Left ventricle myocardium inferior (tissue), 1 donor: ENCODE measurements around the gene ADCY7. TPM values are rescaled to one million over a fixed set of nuclear protein-coding genes. Genes with fewer than 3 reads are reported as not detected.
"Not testable (repeated sequence)": the region's sequence is repeated elsewhere in the genome, so short reads cannot be mapped to it uniquely, and the experiment has no call there.

Experiments
- DNase-seq: peaks from one replicate; pipeline ENCODE4 v3.0.0-alpha.2; 2020
- H3K27ac ChIP-seq: fragments of 200-600 bp; replicated peaks from 2 replicates; pipeline ENCODE4 v1.8.0; 2021
- H3K27me3 ChIP-seq: fragments of 200-600 bp; 2 replicates; pipeline ENCODE4 v1.8.0; 2021; ENCODE audit warnings: low read depth
- H3K36me3 ChIP-seq: fragments of 200-600 bp; 2 replicates; pipeline ENCODE4 v1.8.0; 2021
- H3K4me1 ChIP-seq: fragments of 200-600 bp; 2 replicates; pipeline ENCODE4 v1.8.0; 2021
- H3K4me3 ChIP-seq: fragments of 200-600 bp; 2 replicates; pipeline ENCODE4 v1.8.0; 2021; ENCODE audit warnings: mild to moderate bottlenecking, moderate library complexity
- H3K9me3 ChIP-seq: fragments of 200-600 bp; replicated peaks from 2 replicates; pipeline ENCODE4 v1.8.0; 2021
- CTCF ChIP-seq: fragments of 200-600 bp; IDR thresholded peaks from 2 replicates; pipeline ENCODE4 v1.8.0; 2021; ENCODE audit warnings: antibody characterized with exemption, mild to moderate bottlenecking, borderline replicate concordance
- intact Hi-C: fragments of 100-400 bp; cut with micrococcal nuclease; formaldehyde crosslinking; loops from one replicate; pipeline ENCODE4 v1.11.0; 2022
- total RNA-seq: library from RNA; stranded (reverse); fragmentation: NEBNext Ultra II Directional; extraction: Animal tissue kit (Norgen Biotek cat#: 25700); gene quantifications from one replicate; pipeline ENCODE4 v1.2.1, GENCODE V29; 2021
- donor health status: DM: no; HTN: yes; CAD: no; lungs with severe emphysema.

ADCY7 gene
- total RNA-seq, 1 donor from 2014 or later: 9.7 TPM

- Histone ChIP-seq H3K27me3 (no peaks in the 10 kb centered on the region), H3K9me3 (no peaks in the 10 kb centered on the region), H3K4me1 (peaks cover 11% of the 10 kb centered on the region), H3K4me3 (no peak overlapping the region), H3K36me3 (peaks cover 51% of the 10 kb centered on the region), H3K27ac (no peak overlapping the region)
- TF ChIP-seq CTCF: no peak
- no peak for DNase-seq
- intact Hi-C loops: no loop called here
Observed at GRCh38 chr16:50334106-50334975, 68.0 kb downstream of the ADCY7 start.

GRCh38 chr16:50335196-50335958 is 69.0 kb downstream of the ADCY7 start:
- no peak for DNase-seq
- Histone ChIP-seq H3K4me3 (no peak overlapping the region), H3K27ac (no peak overlapping the region), H3K9me3 (no peaks in the 10 kb centered on the region), H3K36me3 (peaks cover 54% of the 10 kb centered on the region), H3K27me3 (no peaks in the 10 kb centered on the region), H3K4me1 (peaks cover 3% of the 10 kb centered on the region)
- no peak for TF ChIP-seq CTCF
- intact Hi-C loops: no loop called here

- TF ChIP-seq CTCF: no peak
- no peaks in the 10 kb centered on the region for H3K27me3 ChIP-seq
- H3K36me3 ChIP-seq: peaks cover 58% of the 10 kb centered on the region
- no peak overlapping the region for H3K4me3 ChIP-seq
- intact Hi-C loops: no loop called here
- peaks cover 3% of the 10 kb centered on the region for H3K4me1 ChIP-seq
- no peak overlapping the region for H3K27ac ChIP-seq
- no peak for DNase-seq
- no peaks in the 10 kb centered on the region for H3K9me3 ChIP-seq
Observed at GRCh38 chr16:50336884-50337283, 70.5 kb downstream of the ADCY7 start.

- Histone ChIP-seq H3K9me3 (no peaks in the 10 kb centered on the region), H3K27ac (no peak overlapping the region), H3K36me3 (peaks cover 62% of the 10 kb centered on the region), H3K27me3 (no peaks in the 10 kb centered on the region), H3K4me1 (peaks cover 3% of the 10 kb centered on the region), H3K4me3 (no peak overlapping the region)
- DNase-seq: no peak
- no peak for TF ChIP-seq CTCF
- intact Hi-C loops: no loop called here
Observed at GRCh38 chr16:50338371-50339231, 72.2 kb downstream of the ADCY7 start.

- Histone ChIP-seq H3K27me3 (no peaks in the 10 kb centered on the region), H3K27ac (no peak overlapping the region), H3K36me3 (peaks cover 53% of the 10 kb centered on the region), H3K9me3 (no peaks in the 10 kb centered on the region), H3K4me1 (peaks cover 3% of the 10 kb centered on the region), H3K4me3 (no peak overlapping the region)
- TF ChIP-seq CTCF: no peak
- DNase-seq: no peak
- intact Hi-C loops: no loop called here
Observed at GRCh38 chr16:50340578-50340977, 74.2 kb downstream of the ADCY7 start.

- DNase-seq, H3K9me3 ChIP-seq, intact Hi-C loops, H3K4me3 ChIP-seq, H3K27ac ChIP-seq, H3K4me1 ChIP-seq, H3K27me3 ChIP-seq: not testable (repeated sequence)
- peaks cover 47% of the 10 kb centered on the region for H3K36me3 ChIP-seq
Observed at GRCh38 chr16:50343566-50343965, 77.2 kb downstream of the ADCY7 start.

GRCh38 chr16:50345210-50345609 is 78.9 kb downstream of the ADCY7 start:
- H3K27ac ChIP-seq, H3K4me1 ChIP-seq, H3K9me3 ChIP-seq, H3K4me3 ChIP-seq, intact Hi-C loops, H3K27me3 ChIP-seq, DNase-seq: not testable (repeated sequence)
- peaks cover 49% of the 10 kb centered on the region for H3K36me3 ChIP-seq
